ENCODE measurements around the gene RBPJ. TPM values are rescaled to one million over a fixed set of nuclear protein-coding genes. Genes with fewer than 3 reads are reported as not detected.
"Not testable (repeated sequence)": the region's sequence is repeated elsewhere in the genome, so short reads cannot be mapped to it uniquely, and the experiment has no call there.

Gene RBPJ
- total RNA-seq, 2 experiments from 2014 or later, result 114 to 118 TPM

DNA sequence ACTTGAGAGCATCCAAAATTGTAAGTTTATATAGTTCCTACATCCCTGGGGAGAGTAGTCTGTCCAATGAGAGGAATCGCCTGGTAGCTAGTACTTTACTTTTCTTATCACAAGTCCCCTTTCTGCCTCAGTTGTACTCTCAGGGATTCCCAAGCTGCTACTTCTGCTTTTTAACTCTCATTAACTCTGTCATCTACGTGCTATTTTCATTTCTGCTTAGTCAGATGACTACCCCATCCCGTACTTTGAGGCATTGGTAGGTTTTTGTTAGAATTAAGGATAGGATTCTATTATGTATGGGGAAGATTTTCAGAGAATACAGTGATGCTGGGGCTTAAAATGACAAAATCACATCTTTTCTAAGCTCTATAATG, 24.7 kb downstream of the RBPJ start:
- DNase-seq, result no peak
- H3K36me3 Mint-ChIP-seq (ENCODE audit: low read depth), result peaks cover 9% of the 10 kb centered on the region
- CTCF ChIA-PET, result interaction anchor here (0.7 to 4.1 kb wide), 3 partner anchors 15 to 285 kb away, joined by 3 to 33 read pairs (median 3); no protein-coding TSS in a partner anchor
- H3K27ac Mint-ChIP-seq, result no peak overlapping the region
- intact Hi-C loops (cut with micrococcal nuclease), result no loop called here
- H3K9me3 Mint-ChIP-seq, result no peaks in the 10 kb centered on the region
- H3K4me3 Mint-ChIP-seq, result no peak overlapping the region
- peaks cover 73% of the 10 kb centered on the region for H3K4me1 Mint-ChIP-seq (ENCODE audit: low read depth)
- H3K27me3 Mint-ChIP-seq (ENCODE audit: low read depth), result no peaks in the 10 kb centered on the region

GRCh38 chr4:26346203-26346620, 25.4 kb downstream of the RBPJ start:
- Mint-ChIP-seq H3K36me3 (ENCODE audit: low read depth) (peaks cover 9% of the 10 kb centered on the region), H3K4me3 (no peak overlapping the region), H3K27me3 (ENCODE audit: low read depth) (no peaks in the 10 kb centered on the region), H3K4me1 (ENCODE audit: low read depth) (peaks cover 71% of the 10 kb centered on the region), H3K27ac (peak overlapping the region; percentile 12), H3K9me3 (no peaks in the 10 kb centered on the region)
- no peak for DNase-seq
- CTCF ChIA-PET, result interaction anchor here (0.7 to 4.1 kb wide), 2 partner anchors 15 to 64 kb away, joined by 3 to 33 read pairs; no protein-coding TSS in a partner anchor
- intact Hi-C loops (cut with micrococcal nuclease), result no loop called here

- Mint-ChIP-seq H3K4me3 (no peak overlapping the region), H3K27me3 (ENCODE audit: low read depth) (no peaks in the 10 kb centered on the region), H3K36me3 (ENCODE audit: low read depth) (peaks cover 9% of the 10 kb centered on the region), H3K4me1 (ENCODE audit: low read depth) (peaks cover 64% of the 10 kb centered on the region), H3K27ac (no peak overlapping the region), H3K9me3 (no peaks in the 10 kb centered on the region)
- CTCF ChIA-PET, result interaction anchor here (0.5 to 1.7 kb wide), 4 partner anchors 12 to 62 kb away, joined by 3 to 19 read pairs (median 4); no protein-coding TSS in a partner anchor
- no peak for DNase-seq
- intact Hi-C loops (cut with micrococcal nuclease), result no loop called here
Observed at GRCh38 chr4:26349496-26349895, 28.7 kb downstream of the RBPJ start.

GRCh38 chr4:26351685-26352084, 30.9 kb downstream of the RBPJ start:
- Mint-ChIP-seq H3K9me3 (no peaks in the 10 kb centered on the region), H3K4me1 (ENCODE audit: low read depth) (peaks cover 45% of the 10 kb centered on the region), H3K4me3 (no peak overlapping the region), H3K27ac (no peak overlapping the region), H3K27me3 (ENCODE audit: low read depth) (no peaks in the 10 kb centered on the region), H3K36me3 (ENCODE audit: low read depth) (peaks cover 5% of the 10 kb centered on the region)
- CTCF ChIA-PET, result interaction anchor here (1.1 to 1.6 kb wide), 2 partner anchors 21 to 290 kb away, joined by 3 to 7 read pairs; no protein-coding TSS in a partner anchor
- intact Hi-C loops (cut with micrococcal nuclease), result no loop called here
- no peak for DNase-seq

- Mint-ChIP-seq H3K9me3 (no peaks in the 10 kb centered on the region), H3K27me3 (ENCODE audit: low read depth) (no peaks in the 10 kb centered on the region), H3K27ac (no peak overlapping the region), H3K4me3 (no peak overlapping the region), H3K36me3 (ENCODE audit: low read depth) (peaks cover 2% of the 10 kb centered on the region), H3K4me1 (ENCODE audit: low read depth) (peaks cover 30% of the 10 kb centered on the region)
- no peak for DNase-seq
- intact Hi-C loops (cut with micrococcal nuclease), result no loop called here
- CTCF ChIA-PET, result interaction anchor here (0.6 kb wide), 2 partner anchors 10 to 46 kb away, joined by 3 to 5 read pairs; no protein-coding TSS in a partner anchor
Observed at GRCh38 chr4:26354491-26354890, 33.7 kb downstream of the RBPJ start.

DNA sequence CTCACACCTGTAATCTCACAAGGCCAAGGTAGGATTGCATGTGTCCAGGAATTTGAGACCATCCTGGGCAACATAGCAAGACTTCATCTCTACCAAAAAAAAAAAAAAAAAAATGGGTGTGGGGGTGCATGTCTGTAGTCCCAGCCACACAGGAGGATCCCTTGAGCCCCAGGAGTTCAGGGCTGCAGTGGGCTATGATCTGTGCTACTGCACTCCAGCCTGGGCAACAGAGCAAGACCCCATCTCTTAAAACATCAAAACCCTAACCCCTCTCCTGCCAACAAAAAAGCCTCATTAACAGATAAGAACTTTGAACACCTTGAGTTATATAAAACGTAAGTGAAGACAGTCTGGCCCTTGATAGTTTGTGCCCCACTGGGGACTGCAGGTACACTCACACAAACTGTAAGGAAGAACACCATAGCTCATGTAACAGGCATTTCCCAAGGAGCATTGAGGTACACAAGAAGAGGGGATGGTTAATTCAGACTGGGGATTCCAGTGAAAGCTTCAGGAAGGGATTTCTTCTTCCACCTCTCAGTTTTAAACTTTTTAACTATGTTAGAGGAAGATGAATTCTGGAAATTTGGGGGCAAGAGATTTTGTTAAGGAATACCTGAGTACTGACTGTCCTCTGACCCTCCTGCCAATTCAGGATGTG, 34.7 kb downstream of the RBPJ start:
- no peak for DNase-seq
- CTCF ChIA-PET, result interaction anchor here (0.7 to 0.8 kb wide), 2 partner anchors 25 to 31 kb away, joined by 4 read pairs; no protein-coding TSS in a partner anchor
- intact Hi-C loops (cut with micrococcal nuclease), result no loop called here
- peaks cover 26% of the 10 kb centered on the region for H3K4me1 Mint-ChIP-seq (ENCODE audit: low read depth)
- H3K36me3 Mint-ChIP-seq (ENCODE audit: low read depth), result peaks cover 2% of the 10 kb centered on the region
- H3K27ac Mint-ChIP-seq, result no peak overlapping the region
- H3K9me3 Mint-ChIP-seq, result no peaks in the 10 kb centered on the region
- no peak overlapping the region for H3K4me3 Mint-ChIP-seq
- no peaks in the 10 kb centered on the region for H3K27me3 Mint-ChIP-seq (ENCODE audit: low read depth)

DNA sequence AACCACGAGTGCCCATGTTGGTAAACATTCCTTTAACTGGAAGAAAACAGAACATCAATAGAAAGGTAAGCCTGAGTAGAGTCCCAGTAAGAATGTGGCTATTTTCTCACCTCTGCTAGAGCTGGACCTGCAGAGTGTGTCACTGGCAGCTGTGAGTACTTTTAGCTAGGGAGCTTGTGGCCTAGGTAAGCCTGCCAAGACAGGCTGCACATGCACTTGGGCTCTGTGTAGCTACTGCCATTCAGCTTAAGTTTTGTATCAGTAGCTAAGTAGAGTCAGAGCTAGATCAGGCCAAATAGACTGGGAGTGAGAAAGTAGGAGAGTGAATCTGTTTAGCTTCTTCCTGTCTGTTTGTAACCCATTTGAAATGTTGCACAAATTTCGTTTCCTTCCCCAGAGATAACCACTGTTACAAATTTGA, 35.3 kb downstream of the RBPJ start:
- no peaks in the 10 kb centered on the region for H3K9me3 Mint-ChIP-seq
- CTCF ChIA-PET, result interaction anchor here (0.8 kb wide), 1 partner anchor 31 kb away, joined by 4 read pairs; no protein-coding TSS in a partner anchor
- H3K27ac Mint-ChIP-seq, result no peak overlapping the region
- DNase-seq, result peak; percentile 14
- H3K4me3 Mint-ChIP-seq, result no peak overlapping the region
- no peaks in the 10 kb centered on the region for H3K27me3 Mint-ChIP-seq (ENCODE audit: low read depth)
- peaks cover 29% of the 10 kb centered on the region for H3K4me1 Mint-ChIP-seq (ENCODE audit: low read depth)
- intact Hi-C loops (cut with micrococcal nuclease), result no loop called here
- H3K36me3 Mint-ChIP-seq (ENCODE audit: low read depth), result peaks cover 2% of the 10 kb centered on the region

- intact Hi-C loops (cut with micrococcal nuclease); DNase-seq; H3K27ac Mint-ChIP-seq; H3K27me3 Mint-ChIP-seq (ENCODE audit: low read depth); H3K36me3 Mint-ChIP-seq (ENCODE audit: low read depth); H3K4me3 Mint-ChIP-seq; H3K9me3 Mint-ChIP-seq; CTCF ChIA-PET: not testable (repeated sequence)
- peaks cover 26% of the 10 kb centered on the region for H3K4me1 Mint-ChIP-seq (ENCODE audit: low read depth)
Observed at GRCh38 chr4:26359521-26359920, 38.7 kb downstream of the RBPJ start.

- CTCF ChIA-PET, result interaction anchor here (0.7 kb wide), 1 partner anchor 56 kb away, joined by 3 read pairs; no protein-coding TSS in a partner anchor
- Mint-ChIP-seq H3K4me3 (no peak overlapping the region), H3K9me3 (no peaks in the 10 kb centered on the region), H3K27ac (no peak overlapping the region), H3K27me3 (ENCODE audit: low read depth) (no peaks in the 10 kb centered on the region), H3K36me3 (ENCODE audit: low read depth) (peaks cover 2% of the 10 kb centered on the region), H3K4me1 (ENCODE audit: low read depth) (peaks cover 26% of the 10 kb centered on the region)
- DNase-seq, result no peak
- intact Hi-C loops (cut with micrococcal nuclease), result no loop called here
Observed at GRCh38 chr4:26360273-26360672, 39.5 kb downstream of the RBPJ start.

DNA sequence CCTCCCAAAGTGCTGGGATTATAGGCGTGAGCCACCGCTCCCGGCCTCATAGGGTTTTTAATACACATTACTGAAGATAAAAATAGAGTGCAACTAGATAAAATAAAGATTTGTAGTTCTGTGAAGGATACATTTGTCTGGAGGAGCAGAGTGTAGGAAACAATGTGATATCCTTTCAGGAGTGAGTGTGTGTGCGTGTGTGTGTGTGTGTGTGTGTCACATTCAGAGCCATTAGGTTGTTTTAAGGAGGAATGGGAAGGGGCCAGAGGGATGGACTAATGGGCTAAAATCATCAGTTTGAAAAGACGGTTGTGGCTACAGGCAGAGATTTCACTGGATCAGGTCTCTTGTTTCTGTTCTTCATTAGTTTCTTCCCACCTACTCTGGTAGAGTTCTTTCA, 40.0 kb downstream of the RBPJ start:
- H3K27me3 Mint-ChIP-seq (ENCODE audit: low read depth), result no peaks in the 10 kb centered on the region
- DNase-seq, result no peak
- no peak overlapping the region for H3K4me3 Mint-ChIP-seq
- intact Hi-C loops (cut with micrococcal nuclease), result no loop called here
- H3K36me3 Mint-ChIP-seq (ENCODE audit: low read depth), result peaks cover 2% of the 10 kb centered on the region
- CTCF ChIA-PET, result interaction anchor here (0.7 to 1.0 kb wide), 2 partner anchors 49 to 56 kb away, joined by 3 read pairs; no protein-coding TSS in a partner anchor
- no peaks in the 10 kb centered on the region for H3K9me3 Mint-ChIP-seq
- H3K4me1 Mint-ChIP-seq (ENCODE audit: low read depth), result peaks cover 26% of the 10 kb centered on the region
- H3K27ac Mint-ChIP-seq, result no peak overlapping the region

- no peak for DNase-seq
- CTCF ChIA-PET, result interaction anchor here (0.6 to 1.0 kb wide), 2 partner anchors 49 to 52 kb away, joined by 3 read pairs; no protein-coding TSS in a partner anchor
Observed at GRCh38 chr4:26361297-26361696, 40.5 kb downstream of the RBPJ start.

DNA sequence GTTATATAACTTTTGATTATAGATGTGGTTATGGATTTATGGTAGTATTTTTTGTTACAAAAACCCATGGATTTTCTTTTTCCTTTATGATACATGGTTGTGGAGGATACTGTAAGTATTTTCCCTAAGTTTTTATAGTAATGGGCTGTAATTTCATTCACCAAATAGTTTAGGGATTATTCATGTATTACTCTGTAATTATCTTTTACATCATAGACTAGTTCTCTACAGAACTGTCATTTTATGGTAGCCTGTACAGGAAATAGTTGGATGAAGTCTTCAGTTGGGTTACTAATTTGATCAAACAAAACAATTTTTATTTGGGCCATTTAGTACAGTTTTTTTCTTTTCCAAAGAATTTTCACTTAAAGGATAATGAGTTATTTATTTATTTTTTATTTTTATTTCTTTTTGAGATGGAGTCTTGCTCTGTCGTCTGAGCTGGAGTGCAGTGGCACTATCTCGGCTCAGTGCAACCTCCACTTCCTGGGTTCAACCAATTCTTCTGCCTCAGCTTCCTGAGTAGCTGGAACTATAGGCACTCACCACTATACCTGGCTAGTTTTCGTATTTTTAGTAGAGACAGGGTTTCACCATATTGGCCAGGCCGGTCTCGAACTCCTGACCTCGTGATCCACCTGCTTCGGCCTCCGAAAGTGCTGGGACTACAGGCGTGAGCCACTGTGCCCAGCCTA, 42.1 kb downstream of the RBPJ start:
- peaks cover 6% of the 10 kb centered on the region for H3K36me3 Mint-ChIP-seq (ENCODE audit: low read depth)
- CTCF ChIA-PET, result no interaction called here

More at GRCh38 chr4:26361297-26361696, 40.5 kb downstream of the RBPJ start:
- Mint-ChIP-seq H3K4me3 (no peak overlapping the region), H3K27me3 (ENCODE audit: low read depth) (no peaks in the 10 kb centered on the region), H3K9me3 (no peaks in the 10 kb centered on the region), H3K27ac (no peak overlapping the region), H3K36me3 (ENCODE audit: low read depth) (peaks cover 2% of the 10 kb centered on the region), H3K4me1 (ENCODE audit: low read depth) (peaks cover 26% of the 10 kb centered on the region)
- intact Hi-C loops (cut with micrococcal nuclease), result no loop called here

More for the DNA sequence above, 42.1 kb downstream of the RBPJ start:
- intact Hi-C loops (cut with micrococcal nuclease), result no loop called here
- peaks cover 26% of the 10 kb centered on the region for H3K4me1 Mint-ChIP-seq (ENCODE audit: low read depth)
- no peaks in the 10 kb centered on the region for H3K9me3 Mint-ChIP-seq
- no peak for DNase-seq
- H3K27ac Mint-ChIP-seq, result no peak overlapping the region
- H3K27me3 Mint-ChIP-seq (ENCODE audit: low read depth), result no peaks in the 10 kb centered on the region
- H3K4me3 Mint-ChIP-seq, result no peak overlapping the region
